HG02588 (cell line): ENCODE results near the gene DDR1.
"Not testable (repeated sequence)": the region's sequence is repeated elsewhere in the genome, so short reads cannot be mapped to it uniquely, and the experiment has no call there.

ENCODE experiments used
- ATAC-seq: cut with Tn5 transposase; IDR thresholded peaks from one replicate; pipeline ENCODE4 v1.9.1; 2021; ENCODE audit warnings: mild to moderate bottlenecking, moderate library complexity; ENCODE audit not compliant: unreplicated experiment

Gene DDR1

GRCh38 chr6:30852459-30852858 lies 31.9 kb upstream of the DDR1 start:
- ATAC-seq = not testable (repeated sequence)

- ATAC-seq = no peak
Measured at GRCh38 chr6:30854285-30855040, 29.9 kb upstream of the DDR1 start.

- ATAC-seq = no peak
Measured at GRCh38 chr6:30855429-30856075, 28.8 kb upstream of the DDR1 start.

GRCh38 chr6:30857112-30857511 lies 27.2 kb upstream of the DDR1 start:
- no peak for ATAC-seq

GRCh38 chr6:30857549-30857948 lies 26.8 kb upstream of the DDR1 start:
- ATAC-seq = no peak

GRCh38 chr6:30859726-30860125 lies 24.6 kb upstream of the DDR1 start:
- ATAC-seq = not testable (repeated sequence)

GRCh38 chr6:30861257-30862048 lies 22.9 kb upstream of the DDR1 start:
- no peak for ATAC-seq

GRCh38 chr6:30862156-30862875 lies 22.0 kb upstream of the DDR1 start:
- no peak for ATAC-seq

- no peak for ATAC-seq
Measured at GRCh38 chr6:30864325-30864724, 20.0 kb upstream of the DDR1 start.

- ATAC-seq = not testable (repeated sequence)
Measured at GRCh38 chr6:30869241-30869749, 15.0 kb upstream of the DDR1 start.

- no peak for ATAC-seq
Measured at GRCh38 chr6:30870546-30870945, 13.8 kb upstream of the DDR1 start.

- ATAC-seq = no peak
Measured at GRCh38 chr6:30871592-30872183, 12.6 kb upstream of the DDR1 start.

- ATAC-seq = no peak
Measured at GRCh38 chr6:30873137-30873640, 11.1 kb upstream of the DDR1 start.

GRCh38 chr6:30873795-30874194 lies 10.5 kb upstream of the DDR1 start:
- not testable (repeated sequence) for ATAC-seq

- no peak for ATAC-seq
Measured at GRCh38 chr6:30875244-30876038, 8.9 kb upstream of the DDR1 start.

GRCh38 chr6:30876039-30876730 lies 8.1 kb upstream of the DDR1 start:
- ATAC-seq = no peak

- ATAC-seq = no peak
Measured at GRCh38 chr6:30877419-30878262, 6.7 kb upstream of the DDR1 start.
